CD4-positive, CD25-positive, alpha-beta regulatory T cell (primary cell): ENCODE results near the gene CLN5. TPM values are rescaled to one million over a fixed set of nuclear protein-coding genes. Genes with fewer than 3 reads are reported as not detected.
"Not testable (repeated sequence)": the region's sequence is repeated elsewhere in the genome, so short reads cannot be mapped to it uniquely, and the experiment has no call there.

Experiments
- ATAC-seq, 2 donors: fragments of 150-1000 bp; cut with Tn5 transposase; one replicate each; pipeline ENCODE4 v1.10.0; 2021; ENCODE audit warnings: low read depth in 2 of 2, moderate number of reproducible peaks in 2 of 2, moderate library complexity in 1 of 2
- DNase-seq, 3 donors: peaks; one replicate each; pipeline versions ENCODE4 v3.0.0 to v3.0.0-alpha.2; 2012 to 2022; ENCODE audit warnings: mixed read lengths in 1 of 3
- H3K27ac ChIP-seq: one replicate; pipeline ENCODE4 v1.7.0; 2013; ENCODE audit warnings: mild to moderate bottlenecking, low read length; ENCODE audit not compliant: insufficient read depth, poor library complexity, severe bottlenecking
- H3K27me3 ChIP-seq: one replicate; pipeline ENCODE4 v1.7.0; 2013; ENCODE audit warnings: low read length; ENCODE audit not compliant: control insufficient read depth, insufficient read depth
- H3K36me3 ChIP-seq: one replicate; pipeline ENCODE4 v1.7.0; 2013; ENCODE audit warnings: mild to moderate bottlenecking, low read length, moderate library complexity; ENCODE audit not compliant: control insufficient read depth, insufficient read depth
- H3K4me1 ChIP-seq: 2 replicates; pipeline ENCODE4 v1.7.0; 2013; ENCODE audit warnings: mild to moderate bottlenecking, low read length; ENCODE audit not compliant: insufficient read depth, control insufficient read depth, poor library complexity, severe bottlenecking
- H3K4me3 ChIP-seq: one replicate; pipeline ENCODE4 v1.7.0; 2013; ENCODE audit warnings: low read depth, mild to moderate bottlenecking, low read length, moderate library complexity
- H3K9me3 ChIP-seq, 2 experiments: 1 replicate in 1 of 2; 2 replicates in 1 of 2; pipeline ENCODE4 v1.7.0; 2013; ENCODE audit warnings: low read length in 2 of 2, mild to moderate bottlenecking in 1 of 2, moderate library complexity in 1 of 2; ENCODE audit not compliant: control insufficient read depth in 2 of 2
- H3K27ac Mint-ChIP-seq, 3 donors: one replicate each; pipeline ENCODE4 v1.8.0; 2020 to 2022; ENCODE audit warnings: mild to moderate bottlenecking in 3 of 3, mixed read lengths in 3 of 3, moderate library complexity in 2 of 3
- H3K27me3 Mint-ChIP-seq: one replicate; pipeline ENCODE4 v1.8.0; 2022; ENCODE audit warnings: mild to moderate bottlenecking, mixed read lengths
- H3K36me3 Mint-ChIP-seq: one replicate; pipeline ENCODE4 v1.8.0; 2020; ENCODE audit warnings: mixed read lengths
- H3K4me1 Mint-ChIP-seq, 4 donors: one replicate each; pipeline ENCODE4 v1.8.0; 2020 to 2022; ENCODE audit warnings: mixed read lengths in 4 of 4, mild to moderate bottlenecking in 1 of 4
- H3K4me3 Mint-ChIP-seq, 4 donors: one replicate each; pipeline ENCODE4 v1.8.0; 2020 to 2022; ENCODE audit warnings: mild to moderate bottlenecking in 4 of 4, mixed read lengths in 4 of 4, moderate library complexity in 3 of 4
- H3K9me3 Mint-ChIP-seq, 7 donors: one replicate each; pipeline ENCODE4 v1.8.0; 2020 to 2022; ENCODE audit warnings: mixed read lengths in 7 of 7, mild to moderate bottlenecking in 3 of 7, moderate library complexity in 2 of 7
- polyA plus RNA-seq, 4 donors: library from polyadenylated mRNA; unstranded; fragments of 300-500 nt; fragmentation: Illumina TruSeq; gene quantifications; one replicate each; pipeline ENCODE4 v1.2.3, GENCODE V29; 2021
- total RNA-seq: library from RNA; stranded (reverse); gene quantifications from one replicate; pipeline ENCODE4 v1.2.3, GENCODE V29; 2022

CLN5 gene
- total and polyA plus RNA-seq, 5 donors from 2014 or later: 27.3 to 45.5 (median 39.0) TPM

GRCh38 chr13:76954538-76954937, 37.3 kb upstream of the CLN5 start:
- H3K27ac ChIP-seq: no peak overlapping the region
- no peak overlapping the region for H3K4me3 ChIP-seq
- Mint-ChIP-seq H3K4me3 (no peak overlapping the region), H3K27me3 (peaks cover 28% of the 10 kb centered on the region), H3K27ac (no peak overlapping the region), H3K36me3 (no peaks in the 10 kb centered on the region), H3K9me3 (peaks cover 0 to 13% (median 5%) of the 10 kb centered on the region in 7 donors), H3K4me1 (no peaks in the 10 kb centered on the region)
- no peaks in the 10 kb centered on the region for H3K4me1 ChIP-seq
- H3K27me3 ChIP-seq: peaks cover 6% of the 10 kb centered on the region
- DNase-seq (no peak), ATAC-seq (no peak)
- H3K9me3 ChIP-seq: peaks cover 4 to 9% of the 10 kb centered on the region in 2 experiments
- H3K36me3 ChIP-seq: no peaks in the 10 kb centered on the region

- Histone ChIP-seq H3K27me3 (peaks cover 6% of the 10 kb centered on the region), H3K4me3 (no peak overlapping the region), H3K9me3 (peaks cover 10 to 16% of the 10 kb centered on the region in 2 experiments), H3K4me1 (no peaks in the 10 kb centered on the region), H3K36me3 (no peaks in the 10 kb centered on the region), H3K27ac (no peak overlapping the region)
- no peak overlapping the region for H3K27ac Mint-ChIP-seq
- peaks cover 0 to 13% (median 5%) of the 10 kb centered on the region in 7 donors for H3K9me3 Mint-ChIP-seq
- peaks cover 28% of the 10 kb centered on the region for H3K27me3 Mint-ChIP-seq
- H3K36me3 Mint-ChIP-seq: no peaks in the 10 kb centered on the region
- no peak for ATAC-seq
- H3K4me3 Mint-ChIP-seq: no peak overlapping the region
- no peaks in the 10 kb centered on the region for H3K4me1 Mint-ChIP-seq
- no peak for DNase-seq
Measured at GRCh38 chr13:76955193-76955592, 36.7 kb upstream of the CLN5 start.

GRCh38 chr13:76955661-76956060, 36.2 kb upstream of the CLN5 start:
- H3K4me3 Mint-ChIP-seq: no peak overlapping the region
- peaks cover 28% of the 10 kb centered on the region for H3K27me3 Mint-ChIP-seq
- no peak overlapping the region for H3K27ac ChIP-seq
- no peak for ATAC-seq
- H3K27me3 ChIP-seq: peaks cover 5% of the 10 kb centered on the region
- H3K27ac Mint-ChIP-seq: no peak overlapping the region
- H3K9me3 Mint-ChIP-seq: peaks cover 0 to 17% (median 10%) of the 10 kb centered on the region in 7 donors
- no peak overlapping the region for H3K4me3 ChIP-seq
- no peaks in the 10 kb centered on the region for H3K36me3 ChIP-seq
- peaks cover 12 to 21% of the 10 kb centered on the region in 2 experiments for H3K9me3 ChIP-seq
- no peaks in the 10 kb centered on the region for H3K4me1 ChIP-seq
- H3K4me1 Mint-ChIP-seq: no peaks in the 10 kb centered on the region
- no peaks in the 10 kb centered on the region for H3K36me3 Mint-ChIP-seq
- DNase-seq: no peak

GRCh38 chr13:76958841-76959432, 32.9 kb upstream of the CLN5 start:
- Mint-ChIP-seq H3K27me3 (peaks cover 22% of the 10 kb centered on the region), H3K4me1 (no peaks in the 10 kb centered on the region), H3K4me3 (peak overlapping the region in 1 of 4 donors; percentile 86), H3K36me3 (no peaks in the 10 kb centered on the region), H3K9me3 (peaks cover 1 to 20% (median 11%) of the 10 kb centered on the region in 7 donors), H3K27ac (no peak overlapping the region)
- H3K4me3 ChIP-seq: no peak overlapping the region
- no peaks in the 10 kb centered on the region for H3K27me3 ChIP-seq
- peaks cover 18 to 25% of the 10 kb centered on the region in 2 experiments for H3K9me3 ChIP-seq
- H3K4me1 ChIP-seq: no peaks in the 10 kb centered on the region
- H3K36me3 ChIP-seq: no peaks in the 10 kb centered on the region
- ATAC-seq (no peak), DNase-seq (no peak)
- H3K27ac ChIP-seq: no peak overlapping the region

- not testable (repeated sequence) for H3K4me1 Mint-ChIP-seq, ATAC-seq, H3K4me3 ChIP-seq, DNase-seq, H3K36me3 ChIP-seq, H3K27ac ChIP-seq, H3K36me3 Mint-ChIP-seq, H3K27me3 ChIP-seq, H3K4me1 ChIP-seq, H3K27ac Mint-ChIP-seq
- peaks cover 18 to 25% of the 10 kb centered on the region in 2 experiments for H3K9me3 ChIP-seq
- peaks cover 24% of the 10 kb centered on the region for H3K27me3 Mint-ChIP-seq
- H3K4me3 Mint-ChIP-seq: peak overlapping the region in 1 of 4 donors; percentile 86
- peaks cover 1 to 20% (median 11%) of the 10 kb centered on the region in 7 donors for H3K9me3 Mint-ChIP-seq
Measured at GRCh38 chr13:76959734-76960133, 32.1 kb upstream of the CLN5 start.

GRCh38 chr13:76965759-76966421, 26.0 kb upstream of the CLN5 start:
- H3K9me3 Mint-ChIP-seq: peaks cover 0 to 1% (median 0%) of the 10 kb centered on the region in 7 donors
- Histone ChIP-seq H3K4me1 (no peaks in the 10 kb centered on the region), H3K27me3 (no peaks in the 10 kb centered on the region), H3K27ac (no peak overlapping the region), H3K9me3 (peaks cover 2 to 3% of the 10 kb centered on the region in 2 experiments), H3K36me3 (no peaks in the 10 kb centered on the region), H3K4me3 (no peak overlapping the region)
- no peak for ATAC-seq
- no peak for DNase-seq
- H3K27ac Mint-ChIP-seq: no peak overlapping the region
- no peak overlapping the region for H3K4me3 Mint-ChIP-seq
- H3K4me1 Mint-ChIP-seq: no peaks in the 10 kb centered on the region
- peaks cover 23% of the 10 kb centered on the region for H3K27me3 Mint-ChIP-seq
- no peaks in the 10 kb centered on the region for H3K36me3 Mint-ChIP-seq

- Mint-ChIP-seq H3K27ac (peak overlapping the region in 1 of 3 donors; percentile 38), H3K4me3 (no peak overlapping the region), H3K4me1 (no peaks in the 10 kb centered on the region), H3K27me3 (peaks cover 29% of the 10 kb centered on the region), H3K36me3 (no peaks in the 10 kb centered on the region), H3K9me3 (peaks cover 0 to 1% (median 0%) of the 10 kb centered on the region in 7 donors)
- Histone ChIP-seq H3K27me3 (no peaks in the 10 kb centered on the region), H3K4me1 (no peaks in the 10 kb centered on the region), H3K27ac (no peak overlapping the region), H3K4me3 (no peak overlapping the region), H3K36me3 (no peaks in the 10 kb centered on the region), H3K9me3 (no peaks in the 10 kb centered on the region)
- ATAC-seq (no peak), DNase-seq (no peak)
Measured at GRCh38 chr13:76967031-76967430, 24.9 kb upstream of the CLN5 start.

GRCh38 chr13:76968041-76968440, 23.8 kb upstream of the CLN5 start:
- Histone ChIP-seq H3K36me3 (no peaks in the 10 kb centered on the region), H3K4me1 (no peaks in the 10 kb centered on the region), H3K9me3 (no peaks in the 10 kb centered on the region), H3K4me3 (no peak overlapping the region), H3K27me3 (no peaks in the 10 kb centered on the region), H3K27ac (no peak overlapping the region)
- Mint-ChIP-seq H3K9me3 (no peaks in the 10 kb centered on the region), H3K27me3 (peaks cover 28% of the 10 kb centered on the region), H3K27ac (no peak overlapping the region), H3K4me3 (no peak overlapping the region), H3K36me3 (no peaks in the 10 kb centered on the region), H3K4me1 (no peaks in the 10 kb centered on the region)
- ATAC-seq (no peak), DNase-seq (no peak)
